ENCODE measurements around the gene PEX11A. TPM values are rescaled to one million over a fixed set of nuclear protein-coding genes. Genes with fewer than 3 reads are reported as not detected.

Gene PEX11A
- total RNA-seq, 1 experiment from 2014 or later, result 1.3 TPM

- no peak overlapping the region for H2BK15ac ChIP-seq (ENCODE audit: low read depth, low read length)
- Mint-ChIP-seq H3K4me3 (no peak overlapping the region), H3K9me3 (no peaks in the 10 kb centered on the region), H3K27ac (no peak overlapping the region), H3K27me3 (ENCODE audit: low read depth) (peaks cover 10% of the 10 kb centered on the region), H3K36me3 (ENCODE audit: insufficient read depth in 1 of 3, low read depth in 3 of 3) (no peaks in the 10 kb centered on the region), H3K4me1 (no peaks in the 10 kb centered on the region)
- H3K18ac ChIP-seq (ENCODE audit: insufficient read length, low read depth, low read length), result no peak overlapping the region
- H3K23ac ChIP-seq (ENCODE audit: insufficient read length, low read depth, low read length), result no peak overlapping the region
- no peaks in the 10 kb centered on the region for H3K9me3 ChIP-seq (ENCODE audit: control insufficient read depth, low read depth, low read length)
- DNase-seq, result no peak
- H3K4ac ChIP-seq (ENCODE audit: low read depth, low read length), result no peak overlapping the region
- no CpG with 5 or more reads among the region's 5 CpGs for WGBS (ENCODE audit: extremely low coverage, insufficient read length, low lambda C conversion rate)
- H2BK12ac ChIP-seq (ENCODE audit: insufficient read length, low read depth, low read length), result no peak overlapping the region
- no peaks in the 10 kb centered on the region for H3K4me1 ChIP-seq (ENCODE audit: insufficient read depth, low read length)
- H4K91ac ChIP-seq (ENCODE audit: insufficient read length, low read depth, low read length), result no peak overlapping the region
- H3K27ac ChIP-seq (ENCODE audit: insufficient read length, low read depth, low read length), result no peak overlapping the region
- H2AK5ac ChIP-seq (ENCODE audit: insufficient read length, low read length), result no peak overlapping the region
- no peak for TF ChIP-seq CTCF (conservative IDR thresholded peaks at IDR 0.05)
- H4K8ac ChIP-seq (replicated peaks; ENCODE audit: insufficient read length, low read depth, low read length), result no peak overlapping the region
- H3K9ac ChIP-seq (ENCODE audit: extremely low read depth, insufficient read length, low read length), result no peak overlapping the region
- no peak overlapping the region for H4K5ac ChIP-seq (ENCODE audit: insufficient read length, low read depth, low read length)
- no peak overlapping the region for H3K4me2 ChIP-seq (ENCODE audit: insufficient read depth, insufficient read length, low read length)
- no peak overlapping the region for H3K56ac ChIP-seq (ENCODE audit: insufficient read length, low read depth, low read length)
- H3K23me2 ChIP-seq (ENCODE audit: insufficient read length, low read depth, low read length, poor library complexity, severe bottlenecking), result no peaks in the 10 kb centered on the region
- no peak overlapping the region for H3T11ph ChIP-seq (ENCODE audit: low read length)
- no peak overlapping the region for H3K14ac ChIP-seq (ENCODE audit: insufficient read depth, low read length)
- H3K79me1 ChIP-seq (ENCODE audit: insufficient read depth, low read depth, low read length, poor library complexity, severe bottlenecking), result no peaks in the 10 kb centered on the region
- no peak overlapping the region for H2BK5ac ChIP-seq (ENCODE audit: insufficient read length, low read length)
- H2BK20ac ChIP-seq (ENCODE audit: low read depth, low read length, poor library complexity, severe bottlenecking), result no peak overlapping the region
- no peak overlapping the region for H2BK120ac ChIP-seq (ENCODE audit: low read depth, low read length, poor library complexity, severe bottlenecking)
- no peak overlapping the region for H2AFZ ChIP-seq (ENCODE audit: low read length)
- H3K27me3 ChIP-seq (ENCODE audit: insufficient read depth, low read length), result no peaks in the 10 kb centered on the region
- H4K20me1 ChIP-seq (ENCODE audit: control insufficient read depth, insufficient read depth, insufficient read length), result no peaks in the 10 kb centered on the region
- H3K79me2 ChIP-seq (ENCODE audit: insufficient read depth, low read length), result no peaks in the 10 kb centered on the region
These were observed 10.2 kb downstream of the PEX11A start for GRCh38 chr15:89680282-89680873.

Measured in H9 (cell line).